Middle frontal gyrus (tissue), 1 donor: Measurements from ENCODE around the gene TRANK1.
"Not testable (repeated sequence)": the region's sequence is repeated elsewhere in the genome, so short reads cannot be mapped to it uniquely, and the experiment has no call there.

Experiments used
- DNase-seq: peaks from one replicate; pipeline ENCODE4 v3.0.0-alpha.2; 2015; ENCODE audit warnings: low spot score; ENCODE audit errors: extremely low spot score

The TRANK1 gene

GRCh38 chr3:36920884-36921567, 23.8 kb downstream of the TRANK1 start:
- no peak for DNase-seq

GRCh38 chr3:36919439-36920160, 25.3 kb downstream of the TRANK1 start:
- no peak for DNase-seq

GRCh38 chr3:36918050-36918449, 26.8 kb downstream of the TRANK1 start:
- no peak for DNase-seq

- DNase-seq, result no peak
Observed at GRCh38 chr3:36911990-36912804, 32.7 kb downstream of the TRANK1 start.

- DNase-seq, result no peak
Observed at GRCh38 chr3:36909666-36910065, 35.2 kb downstream of the TRANK1 start.

GRCh38 chr3:36909181-36909580, 35.7 kb downstream of the TRANK1 start:
- DNase-seq, result no peak

GRCh38 chr3:36908647-36909180, 36.1 kb downstream of the TRANK1 start:
- no peak for DNase-seq

- no peak for DNase-seq
Observed at GRCh38 chr3:36907911-36908646, 36.8 kb downstream of the TRANK1 start.

GRCh38 chr3:36906504-36907149, 38.2 kb downstream of the TRANK1 start:
- DNase-seq, result no peak

- no peak for DNase-seq
Observed at GRCh38 chr3:36905545-36905944, 39.3 kb downstream of the TRANK1 start.

- no peak for DNase-seq
Observed at GRCh38 chr3:36904641-36905040, 40.2 kb downstream of the TRANK1 start.

- not testable (repeated sequence) for DNase-seq
Observed at GRCh38 chr3:36904065-36904464, 40.8 kb downstream of the TRANK1 start.

GRCh38 chr3:36903119-36903882, 41.6 kb downstream of the TRANK1 start:
- DNase-seq, result no peak

GRCh38 chr3:36901588-36901987, 43.3 kb downstream of the TRANK1 start:
- DNase-seq, result no peak

GRCh38 chr3:36900474-36901443, 44.1 kb downstream of the TRANK1 start:
- DNase-seq, result no peak

- DNase-seq, result no peak
Observed at GRCh38 chr3:36895496-36896409, 49.1 kb downstream of the TRANK1 start.

GRCh38 chr3:36894914-36895313, 49.9 kb downstream of the TRANK1 start:
- DNase-seq, result no peak

GRCh38 chr3:36893826-36894225, 51.0 kb downstream of the TRANK1 start:
- DNase-seq, result no peak
